Activated naive CD4-positive, alpha-beta T cell (primary cell): ENCODE results near the gene TSPAN9.
A peak's percentile ranks its signal among the peaks of the same experiment; 100 is the strongest.

Experiments used
- DNase-seq, 4 experiments: peaks; one replicate each; lab custom pipeline; 2025; lab: John Stamatoyannopoulos, UW

The TSPAN9 gene

DNA sequence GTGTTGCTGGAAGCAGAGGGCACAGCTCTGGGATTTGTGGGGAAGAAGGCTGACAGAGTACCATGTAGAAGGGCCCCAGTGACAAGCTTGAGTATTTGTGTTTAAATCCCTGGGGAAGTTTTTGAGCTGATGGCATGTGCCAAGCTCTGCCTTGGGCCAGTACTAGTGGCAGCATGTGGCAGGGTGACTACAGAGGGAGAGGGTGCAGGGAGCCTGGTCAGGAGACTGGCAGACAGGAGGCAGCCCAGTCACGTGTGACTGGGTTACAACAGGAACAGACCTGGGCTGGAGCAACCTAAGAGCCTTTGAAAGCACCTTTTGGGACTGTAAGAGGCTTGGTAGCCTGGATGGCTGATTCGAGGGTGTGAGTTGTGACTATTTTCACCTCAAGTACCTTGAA is 112.1 kb downstream of the TSPAN9 start:
- no peak for DNase-seq

DNA sequence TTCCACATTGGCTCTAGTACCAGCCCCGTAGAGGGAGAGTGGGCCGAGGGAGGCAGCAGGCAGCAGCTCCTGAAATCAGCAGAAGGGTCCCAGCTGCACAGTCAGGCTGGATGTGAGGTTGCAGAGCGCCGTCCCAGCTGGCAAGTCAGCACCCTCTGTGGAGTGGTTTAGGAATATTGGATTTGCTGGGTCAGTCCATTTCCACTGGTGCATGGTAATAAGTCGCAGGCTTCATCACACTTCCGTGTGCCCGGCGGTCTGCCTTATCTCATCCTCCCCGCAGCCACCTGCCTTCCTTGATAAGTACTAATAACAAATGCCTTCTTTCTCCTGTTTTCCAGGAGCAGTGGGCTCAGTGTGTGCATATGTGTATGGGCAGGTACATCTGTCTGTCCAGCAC is 112.9 kb downstream of the TSPAN9 start:
- no peak for DNase-seq

GRCh38 chr12:3191450-3191849 is 114.3 kb downstream of the TSPAN9 start:
- no peak for DNase-seq

GRCh38 chr12:3192221-3192620 is 115.0 kb downstream of the TSPAN9 start:
- no peak for DNase-seq

DNA sequence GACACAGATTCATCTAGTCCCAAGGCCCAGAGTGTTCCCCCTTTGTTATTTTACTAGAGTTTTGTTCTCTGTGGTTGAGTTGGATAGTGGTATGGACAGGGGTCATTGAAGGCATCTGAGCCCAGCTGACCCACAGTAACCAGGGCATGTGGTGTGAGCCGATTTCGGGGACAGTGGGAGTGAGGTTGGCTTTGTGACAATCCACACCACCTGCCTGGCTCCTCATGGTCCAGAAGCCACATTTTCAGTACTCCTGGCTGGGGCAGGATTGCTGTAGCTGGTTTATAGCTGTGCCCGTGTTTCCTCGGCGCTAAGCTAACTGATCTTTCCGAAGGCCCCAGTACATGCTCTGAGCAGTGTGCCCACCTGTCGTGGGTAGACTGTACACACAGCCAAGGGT is 116.0 kb downstream of the TSPAN9 start:
- DNase-seq = no peak

DNA sequence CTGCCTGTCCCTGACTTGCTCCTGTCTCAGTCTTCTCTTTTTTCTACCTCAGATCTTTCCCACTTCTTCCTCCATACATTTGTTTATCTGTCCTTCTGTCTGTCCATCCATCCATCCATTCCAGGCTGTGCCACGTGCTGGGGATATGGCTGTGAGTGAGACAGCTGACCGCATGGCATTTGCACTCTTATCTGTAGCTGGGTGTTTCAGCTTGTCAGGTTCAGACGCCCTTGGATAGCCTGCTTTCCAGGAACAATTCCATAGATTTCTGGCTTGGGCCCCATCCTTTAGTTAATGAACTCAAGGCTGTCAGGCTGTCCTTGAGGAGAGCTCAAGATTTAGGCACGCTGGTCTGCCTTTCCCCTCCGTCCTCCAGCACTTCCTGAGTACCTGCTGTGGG is 116.6 kb downstream of the TSPAN9 start:
- DNase-seq = no peak

- no peak for DNase-seq
Measured at GRCh38 chr12:3195337-3195736, 118.2 kb downstream of the TSPAN9 start.

GRCh38 chr12:3195859-3196483 is 118.8 kb downstream of the TSPAN9 start:
- no peak for DNase-seq

GRCh38 chr12:3196488-3196887 is 119.3 kb downstream of the TSPAN9 start:
- no peak for DNase-seq

DNA sequence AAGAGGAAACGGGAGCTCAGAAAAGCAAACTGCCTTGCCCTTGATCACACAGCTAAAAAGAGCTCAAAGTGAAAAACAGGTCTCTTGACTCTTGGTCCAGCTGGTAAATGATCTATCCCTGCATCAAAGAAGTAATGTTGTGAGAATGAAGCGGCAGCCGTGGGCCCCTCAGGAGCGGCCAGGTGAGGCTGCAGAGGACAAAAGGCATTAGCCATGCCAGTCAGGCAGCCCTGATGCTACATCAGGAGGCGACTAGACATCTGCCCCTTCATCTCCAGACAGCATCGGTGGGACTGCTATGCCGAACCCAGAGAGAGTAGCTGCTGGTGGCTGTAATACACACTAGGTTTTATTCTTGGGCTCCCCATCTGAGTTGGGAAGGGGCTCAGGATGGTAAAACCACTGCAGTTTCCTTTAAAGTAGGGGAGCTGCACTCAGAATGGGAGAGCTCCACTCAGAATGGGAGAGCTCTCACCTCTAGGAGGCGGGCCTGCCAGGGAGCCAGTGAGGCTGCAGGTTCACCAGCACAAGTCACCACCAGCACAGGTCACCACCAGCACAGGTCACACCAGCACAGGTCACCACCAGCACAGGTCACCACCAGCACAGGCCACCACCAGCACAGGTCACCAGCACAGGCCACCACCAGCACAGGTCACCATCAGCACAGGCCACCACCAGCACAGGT is 120.1 kb downstream of the TSPAN9 start:
- no peak for DNase-seq

DNA sequence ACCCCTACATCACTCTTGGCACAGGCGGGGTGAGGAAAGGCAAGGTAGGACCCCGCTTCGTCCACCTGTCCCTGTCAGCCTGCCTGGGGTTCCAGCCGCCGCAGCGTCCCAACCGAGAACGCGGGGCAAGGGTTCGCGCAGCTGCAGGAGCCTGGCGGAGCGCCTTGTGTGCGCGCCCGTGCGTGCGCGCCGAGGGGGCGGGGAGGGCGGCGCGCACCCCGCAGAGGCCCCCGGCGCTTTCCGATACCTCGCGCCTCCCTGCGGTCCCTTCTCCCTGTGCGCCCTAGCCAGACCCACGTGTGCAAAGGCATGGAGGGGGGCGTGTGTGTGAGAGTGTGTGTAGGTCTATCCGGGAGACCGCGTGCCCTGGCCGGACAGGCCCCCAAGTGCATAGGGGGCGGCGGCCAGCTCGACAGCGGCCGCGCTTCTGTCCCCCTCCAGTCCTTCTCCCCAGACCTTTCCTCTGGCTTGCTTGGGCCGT is 122.4 kb downstream of the TSPAN9 start:
- no peak for DNase-seq

DNA sequence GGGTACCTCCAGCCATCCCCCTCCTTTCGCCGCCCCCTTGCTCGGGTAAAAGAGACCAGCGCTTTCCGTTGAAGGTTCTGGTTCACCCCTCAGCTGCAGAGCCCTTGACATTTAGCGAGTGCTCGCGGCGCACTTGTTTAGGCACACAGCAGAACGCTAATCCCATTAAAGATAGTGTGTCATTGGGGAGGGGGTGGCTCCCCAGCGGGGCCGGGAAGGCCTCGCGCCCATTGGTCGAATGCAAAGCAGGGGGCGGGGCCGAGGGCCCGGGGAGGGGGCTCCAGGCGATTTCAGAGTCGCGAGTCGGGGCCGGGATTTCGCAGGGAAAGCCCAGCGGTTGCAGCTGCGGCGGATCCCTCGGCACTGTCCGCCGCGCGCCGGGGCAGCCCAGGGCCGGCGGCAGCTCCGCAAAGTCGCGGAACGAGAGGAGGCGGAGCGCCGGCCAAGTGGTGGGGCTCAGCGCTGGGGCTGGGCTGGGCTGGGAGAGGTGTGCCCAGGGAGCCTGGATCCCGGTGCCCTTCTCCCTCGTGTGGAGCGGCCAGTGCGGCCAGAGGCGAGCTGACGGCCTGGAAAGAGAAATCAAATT is 122.9 kb downstream of the TSPAN9 start:
- DNase-seq = no peak

DNA sequence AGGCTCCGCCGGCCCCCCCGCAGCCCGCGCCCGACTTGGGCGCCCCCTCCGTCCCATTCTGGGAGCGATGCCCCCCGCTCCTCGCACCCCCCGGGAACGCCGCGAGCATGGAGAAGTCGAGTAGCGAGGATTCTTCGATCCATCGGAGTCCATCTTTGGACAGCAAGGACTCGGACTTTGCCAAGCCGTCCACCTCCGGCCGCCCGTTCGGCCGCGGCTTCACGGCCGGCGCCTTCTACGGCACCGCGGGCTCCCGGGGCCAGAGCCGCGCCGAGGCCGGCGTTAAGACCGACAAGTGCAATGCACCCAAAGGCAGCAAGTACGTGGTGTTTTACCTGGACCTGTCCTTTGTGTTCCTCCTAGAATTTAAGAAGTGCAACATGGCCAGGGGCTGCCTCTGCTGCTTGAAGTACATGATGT is 123.6 kb downstream of the TSPAN9 start:
- no peak for DNase-seq

- no peak for DNase-seq
Measured at GRCh38 chr12:3201339-3202051, 124.3 kb downstream of the TSPAN9 start.

DNA sequence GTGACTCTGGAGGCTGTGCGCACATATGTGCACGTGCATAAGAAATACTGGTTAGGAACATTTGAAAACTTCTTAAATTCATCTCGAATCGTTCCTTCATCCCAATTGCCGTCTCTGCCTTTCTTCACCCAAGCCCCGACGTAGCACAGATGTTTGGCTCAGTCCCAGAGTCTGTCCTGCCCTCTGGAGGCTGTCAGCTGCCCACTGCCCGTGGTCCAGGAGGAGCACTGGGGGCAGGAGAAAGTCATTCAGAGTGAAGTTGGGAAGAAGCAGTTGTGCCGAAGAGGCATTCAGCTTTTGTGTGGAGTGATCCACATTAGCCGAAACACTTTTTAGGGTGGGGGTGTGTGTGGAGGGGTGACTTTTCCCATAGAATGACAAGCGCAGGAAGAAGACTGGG is 124.9 kb downstream of the TSPAN9 start:
- DNase-seq = no peak

GRCh38 chr12:3202734-3203446 is 125.7 kb downstream of the TSPAN9 start:
- DNase-seq = peak; percentile 24 to 47 (median 35)

DNA sequence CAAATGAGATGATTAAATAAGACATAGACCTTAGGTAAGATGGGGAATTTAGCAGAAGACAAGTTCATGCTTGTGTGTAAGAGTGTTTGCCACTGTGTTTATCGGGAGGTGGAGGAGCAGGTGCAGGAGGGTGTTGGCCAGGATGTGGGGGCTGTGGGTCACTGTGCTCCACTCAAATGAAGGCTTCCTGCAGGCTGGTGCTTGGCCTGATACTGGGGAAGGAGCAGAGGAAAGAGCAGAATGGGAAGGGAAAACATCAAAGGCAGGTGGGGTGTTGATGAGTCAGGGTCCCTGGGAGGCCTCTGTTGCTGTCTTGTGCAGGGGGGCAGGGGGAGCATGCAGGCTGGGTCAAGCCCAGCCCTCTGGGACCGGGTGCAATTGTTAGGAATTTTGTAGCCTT is 126.5 kb downstream of the TSPAN9 start:
- no peak for DNase-seq

DNA sequence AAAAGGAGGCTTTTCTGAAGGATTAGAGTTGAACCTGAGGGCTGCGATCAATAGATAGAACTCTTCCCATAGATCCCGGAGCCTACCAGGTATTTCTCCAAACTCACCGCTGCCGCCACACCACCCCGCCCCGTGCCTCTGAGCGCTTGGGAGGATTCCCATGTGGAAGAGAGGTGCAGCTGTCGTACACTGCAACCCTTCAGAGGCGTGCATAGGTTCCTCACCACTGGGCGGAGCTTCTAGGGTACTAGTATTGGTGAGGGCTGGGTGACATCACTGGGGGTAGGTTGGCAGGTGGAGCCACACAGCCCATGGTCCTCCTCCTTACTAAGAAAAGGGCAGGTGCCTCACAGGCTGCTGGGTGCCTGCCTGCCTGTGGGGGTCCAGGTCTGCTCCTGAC is 127.0 kb downstream of the TSPAN9 start:
- DNase-seq = no peak

DNA sequence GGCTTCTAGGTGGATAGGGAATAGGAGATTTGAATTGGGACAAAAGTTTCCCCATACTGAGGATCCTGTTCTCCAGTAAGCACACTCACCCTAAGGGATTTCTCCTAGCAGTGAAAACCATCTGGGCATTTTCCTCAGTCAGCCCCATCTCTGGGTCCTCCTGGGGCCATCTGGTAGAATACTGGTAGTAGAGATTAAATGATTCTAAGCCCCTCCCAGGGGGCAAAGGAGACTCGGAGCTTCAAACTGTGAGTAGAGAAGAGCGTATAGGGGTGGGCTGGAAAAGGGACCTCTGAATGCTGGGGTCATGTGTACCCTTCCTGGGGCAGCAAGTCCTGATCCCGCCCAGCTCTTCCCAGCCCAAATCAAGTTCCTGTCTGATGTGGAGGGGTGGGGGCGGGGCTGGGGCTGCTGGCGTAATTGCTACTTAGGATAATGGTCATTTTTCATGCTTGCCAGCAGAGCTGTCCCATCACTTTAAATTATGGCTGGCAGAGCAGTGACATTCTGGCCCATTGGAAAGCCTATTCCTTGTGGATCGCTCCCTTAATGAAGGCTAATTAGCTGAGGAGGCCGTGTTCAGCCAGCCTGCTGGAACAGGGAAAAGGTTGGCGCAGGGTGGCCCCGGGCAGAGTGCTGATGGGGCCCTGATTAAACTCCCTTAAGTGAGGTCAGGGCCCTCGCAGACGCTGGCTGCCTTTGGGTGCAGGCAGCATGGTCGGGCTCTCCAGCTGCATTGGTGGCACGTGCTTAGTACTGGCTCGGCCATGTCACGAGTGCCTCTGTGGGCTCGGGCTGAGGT is 127.8 kb downstream of the TSPAN9 start:
- no peak for DNase-seq

GRCh38 chr12:3205742-3206519 is 128.8 kb downstream of the TSPAN9 start:
- DNase-seq = no peak
